C4-2B (cell line): ENCODE results near the gene LMF2.
A peak's percentile ranks its signal among the peaks of the same experiment; 100 is the strongest.

Experiments used
- H3K27ac ChIP-seq: fragments of 450-650 bp; 2 replicates; pipeline ENCODE4 v1.5.1; 2017
- ZFX ChIP-seq: fragments of 450-650 bp; IDR thresholded peaks from 2 replicates; pipeline ENCODE4 v1.6.1; 2017
- TF ChIP-seq, protein P1 (sequence below): fragments of 450-650 bp; conservative IDR thresholded peaks from 2 replicates; pipeline ENCODE4 v1.5.1; 2017; ENCODE audit warnings: mild to moderate bottlenecking

Gene LMF2

DNA sequence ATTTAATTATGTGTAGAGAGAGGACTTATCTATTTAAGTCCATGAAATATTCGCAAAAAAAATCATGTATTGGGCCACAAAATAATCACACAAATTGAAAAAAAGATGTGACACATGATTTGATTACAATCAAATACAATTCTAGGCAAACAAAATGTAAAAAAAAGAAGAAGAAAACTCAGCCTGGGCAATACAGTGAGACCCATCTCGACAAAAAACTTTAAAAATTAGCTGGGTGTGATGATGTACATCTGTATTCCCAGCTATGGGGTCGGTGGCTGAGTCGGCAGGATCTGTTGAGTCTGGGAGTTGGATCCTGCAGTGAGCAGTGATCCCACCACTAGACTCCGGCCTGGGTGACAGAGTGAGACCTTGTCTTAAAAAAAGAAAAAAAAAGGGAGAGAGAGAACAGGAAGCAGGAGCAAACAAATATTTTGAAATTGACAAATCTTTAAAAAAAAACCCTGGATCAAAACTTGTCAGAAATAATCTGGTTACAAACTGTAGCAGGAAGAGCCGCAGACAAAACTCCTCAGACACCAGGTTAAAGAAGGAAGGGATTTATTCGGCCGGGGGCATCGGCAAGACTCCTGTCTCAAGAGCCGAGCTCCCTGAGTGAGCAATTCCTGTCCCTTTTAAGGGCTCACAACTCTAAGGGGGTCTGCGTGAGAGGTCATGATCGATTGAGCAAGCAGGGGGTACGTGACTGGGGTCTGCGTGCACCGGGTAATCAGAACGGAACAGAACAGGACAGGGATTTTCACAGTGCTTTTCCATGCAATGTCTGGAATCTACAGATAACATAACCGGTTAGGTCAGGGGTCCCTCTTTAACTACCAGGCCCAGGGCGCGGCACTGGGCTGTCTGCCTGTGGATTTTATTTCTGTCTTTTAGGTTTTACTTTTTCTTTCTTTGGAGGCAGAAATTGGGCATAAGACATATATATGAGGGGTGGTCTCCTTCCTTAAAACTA, 25.6 kb upstream of the LMF2 start:
- no peak overlapping the region; the same call in 1 of the 2 replicates for H3K27ac ChIP-seq
- TF ChIP-seq, protein P1, sequence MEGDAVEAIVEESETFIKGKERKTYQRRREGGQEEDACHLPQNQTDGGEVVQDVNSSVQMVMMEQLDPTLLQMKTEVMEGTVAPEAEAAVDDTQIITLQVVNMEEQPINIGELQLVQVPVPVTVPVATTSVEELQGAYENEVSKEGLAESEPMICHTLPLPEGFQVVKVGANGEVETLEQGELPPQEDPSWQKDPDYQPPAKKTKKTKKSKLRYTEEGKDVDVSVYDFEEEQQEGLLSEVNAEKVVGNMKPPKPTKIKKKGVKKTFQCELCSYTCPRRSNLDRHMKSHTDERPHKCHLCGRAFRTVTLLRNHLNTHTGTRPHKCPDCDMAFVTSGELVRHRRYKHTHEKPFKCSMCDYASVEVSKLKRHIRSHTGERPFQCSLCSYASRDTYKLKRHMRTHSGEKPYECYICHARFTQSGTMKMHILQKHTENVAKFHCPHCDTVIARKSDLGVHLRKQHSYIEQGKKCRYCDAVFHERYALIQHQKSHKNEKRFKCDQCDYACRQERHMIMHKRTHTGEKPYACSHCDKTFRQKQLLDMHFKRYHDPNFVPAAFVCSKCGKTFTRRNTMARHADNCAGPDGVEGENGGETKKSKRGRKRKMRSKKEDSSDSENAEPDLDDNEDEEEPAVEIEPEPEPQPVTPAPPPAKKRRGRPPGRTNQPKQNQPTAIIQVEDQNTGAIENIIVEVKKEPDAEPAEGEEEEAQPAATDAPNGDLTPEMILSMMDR: no peak
- no peak for TF ChIP-seq ZFX

DNA sequence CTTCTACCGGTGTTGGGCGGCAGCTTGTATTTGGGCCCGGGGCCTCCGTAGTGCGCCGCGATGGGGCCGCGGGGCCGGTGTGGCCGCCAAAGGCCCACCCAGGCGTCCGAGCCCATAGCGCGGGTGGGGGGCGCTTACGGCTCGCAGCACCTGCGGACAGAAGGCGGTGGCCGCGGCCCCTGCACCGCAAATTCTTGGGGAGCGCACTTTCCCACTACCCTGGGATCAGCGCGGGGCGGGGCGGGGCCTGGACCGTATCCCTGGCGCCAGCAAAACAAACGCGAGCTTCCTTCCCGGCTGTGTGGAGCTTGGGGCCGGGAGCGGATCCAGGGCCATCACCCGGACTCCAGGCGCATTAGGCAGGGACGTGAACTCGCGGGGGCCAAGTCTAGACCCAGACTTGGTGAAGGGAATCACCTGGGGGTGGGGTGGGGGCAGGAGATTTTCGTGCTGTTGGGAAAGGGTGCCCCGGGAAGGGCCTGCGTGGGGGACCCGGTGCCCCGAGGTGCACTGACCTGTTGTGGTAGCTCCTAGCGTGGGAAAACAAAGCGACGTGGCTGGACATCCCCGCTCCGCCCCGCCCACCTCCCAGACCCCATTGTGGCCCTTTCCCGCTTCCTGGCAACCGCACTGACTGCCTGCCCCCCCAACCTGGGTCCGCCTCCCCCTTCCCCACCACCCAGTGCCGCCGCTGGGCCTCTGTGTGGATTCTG, 24.6 kb upstream of the LMF2 start:
- H3K27ac ChIP-seq: peak overlapping the region; percentile 98
- TF ChIP-seq, protein P1: no peak
- peak; percentile 55; the same call in 1 of the 2 replicates for TF ChIP-seq ZFX

DNA sequence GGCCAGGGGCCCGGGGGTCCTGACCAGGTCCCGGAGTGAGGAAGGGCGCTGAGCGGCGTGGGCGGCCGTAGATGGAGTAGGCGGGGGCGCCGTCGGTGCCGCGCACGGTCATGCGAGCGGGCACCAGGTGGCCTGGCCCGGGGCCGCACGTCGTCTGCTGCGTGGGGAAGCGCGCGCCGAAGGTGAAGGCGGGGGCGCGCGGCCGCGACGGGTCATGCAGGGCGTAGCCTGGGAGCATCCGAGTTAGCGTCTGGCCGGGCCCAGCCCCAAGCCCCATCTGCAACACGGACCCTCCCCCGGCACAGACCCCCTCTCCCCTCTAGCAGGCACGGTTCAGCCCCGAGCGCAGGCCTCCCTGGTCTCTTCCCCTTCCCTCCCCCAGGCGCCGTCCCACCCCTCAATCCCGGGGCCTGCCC, 24.1 kb upstream of the LMF2 start:
- TF ChIP-seq ZFX: no peak
- TF ChIP-seq, protein P1: no peak
- peak overlapping the region; percentile 98 for H3K27ac ChIP-seq

DNA sequence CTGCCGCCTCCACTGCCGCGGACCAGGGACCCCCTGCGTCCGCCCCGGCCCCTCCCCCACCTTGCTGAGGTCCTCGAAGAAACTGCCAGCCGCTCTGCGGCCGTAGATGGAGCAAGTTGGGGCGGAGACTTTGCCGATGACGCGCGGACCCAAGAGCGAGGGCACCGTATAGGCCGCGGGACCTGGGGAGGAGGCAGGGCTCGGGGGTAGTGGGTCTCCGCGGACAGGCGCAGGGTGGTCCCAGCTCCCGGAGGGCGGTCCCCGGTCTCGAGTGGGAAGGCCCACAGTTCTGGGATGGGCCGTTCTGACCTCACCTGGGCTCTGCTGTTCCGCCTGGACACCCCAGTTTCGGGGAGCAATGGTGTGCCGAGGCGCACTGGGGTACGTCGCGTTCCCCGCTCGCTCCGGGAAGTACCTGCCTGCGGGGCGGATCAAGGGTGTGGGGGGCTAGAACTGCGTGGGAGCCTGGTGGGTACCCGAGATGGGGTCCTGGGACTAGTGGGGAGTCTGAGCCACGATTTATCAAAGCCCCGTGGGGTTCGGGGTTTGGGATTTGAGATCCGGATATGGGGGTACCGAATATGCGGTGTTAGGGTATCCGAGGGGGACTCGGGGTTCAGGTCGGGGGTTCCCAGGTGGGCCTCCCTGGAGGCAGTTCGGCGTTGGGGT, 23.5 kb upstream of the LMF2 start:
- peak overlapping the region; percentile 98 for H3K27ac ChIP-seq
- TF ChIP-seq ZFX: no peak; the same call in 1 of the 2 replicates
- TF ChIP-seq, protein P1: no peak

DNA sequence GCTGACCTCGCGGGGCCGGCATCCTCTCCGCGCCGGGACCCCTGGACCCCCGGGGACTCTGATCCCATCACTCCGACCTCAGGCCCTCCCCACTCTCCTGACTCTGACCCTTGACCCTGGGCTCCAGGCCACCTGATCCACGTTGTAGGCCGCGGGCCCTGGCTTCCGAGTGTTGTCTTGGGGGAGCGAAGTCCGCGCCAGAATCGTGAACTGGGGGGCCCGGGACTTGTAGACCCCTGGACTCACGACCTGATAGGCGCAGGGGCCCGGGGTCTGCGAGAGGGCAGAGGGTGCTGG, 23.0 kb upstream of the LMF2 start:
- H3K27ac ChIP-seq: peak overlapping the region; percentile 98

DNA sequence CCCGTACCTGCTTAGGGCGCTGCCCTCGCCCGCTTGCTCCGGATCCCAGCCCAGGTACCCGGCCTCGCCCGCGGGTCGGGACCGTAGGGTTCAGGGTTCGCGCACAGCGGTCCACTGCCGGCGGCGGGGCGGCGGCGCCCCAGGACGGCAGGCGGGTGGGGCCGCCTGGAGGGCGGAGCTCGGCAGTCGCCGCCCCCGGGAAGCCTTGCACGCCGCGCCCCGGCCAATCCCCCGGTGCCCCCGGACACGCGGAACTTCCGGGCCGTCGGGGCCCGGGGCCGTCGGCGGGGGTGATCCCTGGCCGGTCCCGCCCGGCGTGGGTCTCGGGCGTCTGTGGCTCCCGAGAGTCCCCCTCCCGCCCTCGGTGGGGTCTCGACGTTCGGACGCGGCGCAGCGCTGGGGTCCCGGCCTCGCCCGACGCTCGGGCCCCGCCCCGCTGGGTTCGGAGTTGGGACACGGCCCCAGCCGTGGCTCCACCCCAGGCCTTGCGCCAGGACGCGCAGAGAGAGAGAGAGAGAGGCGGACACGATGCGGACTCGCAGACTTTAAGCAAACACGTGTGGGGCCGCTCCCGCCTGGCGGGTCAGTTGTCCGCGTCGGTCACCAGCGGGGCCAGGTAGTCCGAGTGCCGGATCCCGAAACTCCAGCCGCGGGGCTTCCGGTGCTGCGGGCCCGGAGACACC, 22.5 kb upstream of the LMF2 start, which contains the start of gene TYMP:
TSS of gene TYMP (minus strand) at position 116 of the 683 bp plus-strand sequence. CDS start 303 bp downstream, outside the sequence.
- peak within 1 kb of the TSS; percentile 98 for H3K27ac ChIP-seq
- peak; percentile 65; the same call in 1 of the 2 replicates for TF ChIP-seq ZFX
- TF ChIP-seq, protein P1: no peak

More for the DNA sequence above, 23.0 kb upstream of the LMF2 start:
- TF ChIP-seq, protein P1: no peak
- TF ChIP-seq ZFX: peak; percentile 35; the same call in 1 of the 2 replicates
